ENCODE data around the gene MRRF. TPM values are rescaled to one million over a fixed set of nuclear protein-coding genes. Genes with fewer than 3 reads are reported as not detected.

MRRF gene
- total and polyA plus RNA-seq, 4 experiments from 2014 or later, result 15.6 to 27.3 (median 22.5) TPM

DNA sequence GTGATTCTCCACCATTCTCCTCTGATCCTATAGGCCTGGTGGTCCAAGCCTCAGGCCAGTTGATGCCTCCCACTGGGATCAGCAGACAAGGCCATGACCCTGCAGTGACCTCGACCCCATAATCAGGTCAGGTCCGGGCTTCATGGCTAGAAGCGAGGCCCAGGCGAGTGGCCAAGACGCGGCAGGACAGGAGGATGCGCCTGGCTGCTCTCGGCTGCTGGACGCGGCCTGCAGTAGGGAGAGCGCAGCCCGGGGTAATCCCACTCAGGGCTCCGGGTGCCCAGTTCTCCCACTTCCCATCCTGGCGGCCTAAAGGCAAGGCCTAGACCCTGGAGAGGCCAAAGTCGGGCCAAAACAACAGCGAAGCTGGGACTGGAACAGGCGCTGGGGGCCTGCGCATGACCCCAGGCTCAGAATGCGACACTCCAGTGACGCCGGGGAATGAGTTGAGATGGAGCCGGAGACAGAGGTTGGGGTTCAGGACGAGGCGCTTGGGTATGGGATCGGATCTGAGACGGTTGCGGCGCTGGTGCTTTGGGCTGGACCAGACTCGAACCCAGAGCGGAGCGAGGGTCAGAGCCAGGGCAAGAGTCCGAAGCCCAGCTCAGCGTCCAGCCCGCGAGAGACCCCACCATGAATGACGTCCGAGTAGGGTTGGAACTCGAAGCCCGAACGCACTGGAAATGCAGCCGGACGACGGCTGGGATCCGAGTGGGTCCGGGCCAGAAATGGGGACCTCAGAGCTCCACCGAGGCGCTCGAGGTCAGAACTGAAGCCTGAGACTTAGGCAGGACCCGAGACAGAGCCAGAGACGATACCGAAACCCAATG, 39.2 kb upstream of the MRRF start:
- H3K4me3 Mint-ChIP-seq, result peak overlapping the region in 2 of 8 donors; percentile 29 to 65
- ChIA-PET CTCF (ENCODE audit: partially characterized antibody) (no interaction called here), POLR2A (ENCODE audit: partially characterized antibody) (no interaction called here)
- H3K4me1 Mint-ChIP-seq, result peaks cover under 1 to 22% (median 7%) of the 10 kb centered on the region in 4 donors
- Histone ChIP-seq H3K27ac (ENCODE audit: low read depth, low read length) (no peak overlapping the region), H3K9me3 (ENCODE audit: control insufficient read depth in 1 of 2, low read length in 2 of 2) (no peaks in the 10 kb centered on the region), H3K4me1 (ENCODE audit: insufficient read depth, low read length) (no peaks in the 10 kb centered on the region), H3K4me3 (ENCODE audit: low read length in 2 of 2) (no peak overlapping the region), H3K27me3 (ENCODE audit: insufficient read depth, low read length) (peaks cover 17% of the 10 kb centered on the region), H3K36me3 (ENCODE audit: insufficient read depth, low read length) (no peaks in the 10 kb centered on the region)
- H3K9me3 Mint-ChIP-seq, result no peaks in the 10 kb centered on the region
- no peak overlapping the region for H3K27ac Mint-ChIP-seq
- H3K27me3 Mint-ChIP-seq, result peaks cover 47 to 54% of the 10 kb centered on the region in 2 donors
- intact Hi-C loops (cut with micrococcal nuclease), result no loop called here
- DNase-seq, result no peak
- H3K36me3 Mint-ChIP-seq, result no peaks in the 10 kb centered on the region

DNA sequence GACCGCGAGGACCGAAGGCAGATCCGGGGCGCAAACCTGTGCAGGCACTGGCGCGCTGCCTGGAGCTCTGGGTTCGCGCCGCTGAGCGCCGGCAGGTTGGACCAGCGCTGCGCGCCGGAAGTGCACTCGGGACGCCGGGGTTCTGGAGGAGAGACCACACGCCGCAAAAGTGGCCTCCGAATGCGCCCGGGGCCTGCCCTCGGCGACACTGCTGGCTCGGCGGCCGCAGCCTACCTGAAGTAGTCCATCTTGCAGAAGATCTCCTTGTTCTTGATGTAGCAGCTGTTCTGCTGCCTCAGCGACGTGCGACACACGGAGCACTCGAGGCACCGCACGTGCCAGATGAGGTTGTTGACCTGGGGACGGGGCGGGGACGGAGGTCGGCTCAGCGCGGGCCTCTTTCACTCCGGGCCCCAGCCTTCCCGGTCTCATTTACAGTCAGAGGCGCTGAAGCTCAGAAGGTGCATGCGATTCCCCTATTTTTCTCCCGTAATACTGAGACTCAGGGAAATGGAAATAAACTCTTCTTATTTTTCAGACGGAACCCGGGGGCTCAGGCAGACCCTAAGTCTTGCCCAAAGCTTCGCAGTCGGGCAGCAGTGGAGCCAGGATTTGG, 38.4 kb upstream of the MRRF start:
- ChIA-PET POLR2A (ENCODE audit: partially characterized antibody) (no interaction called here), CTCF (ENCODE audit: partially characterized antibody) (no interaction called here)
- Histone ChIP-seq H3K4me3 (ENCODE audit: low read length in 2 of 2) (no peak overlapping the region), H3K9me3 (ENCODE audit: control insufficient read depth in 1 of 2, low read length in 2 of 2) (no peaks in the 10 kb centered on the region), H3K4me1 (ENCODE audit: insufficient read depth, low read length) (no peaks in the 10 kb centered on the region), H3K27ac (ENCODE audit: low read depth, low read length) (no peak overlapping the region), H3K36me3 (ENCODE audit: insufficient read depth, low read length) (no peaks in the 10 kb centered on the region), H3K27me3 (ENCODE audit: insufficient read depth, low read length) (peaks cover 12% of the 10 kb centered on the region)
- intact Hi-C loops (cut with micrococcal nuclease), result no loop called here
- peaks cover 0 to 18% (median 6%) of the 10 kb centered on the region in 4 donors for H3K4me1 Mint-ChIP-seq
- no peaks in the 10 kb centered on the region for H3K9me3 Mint-ChIP-seq
- peaks cover 43 to 48% of the 10 kb centered on the region in 2 donors for H3K27me3 Mint-ChIP-seq
- H3K27ac Mint-ChIP-seq, result no peak overlapping the region
- H3K36me3 Mint-ChIP-seq, result no peaks in the 10 kb centered on the region
- peak overlapping the region in 2 of 8 donors; percentile 12 to 18 for H3K4me3 Mint-ChIP-seq
- DNase-seq, result no peak

DNA sequence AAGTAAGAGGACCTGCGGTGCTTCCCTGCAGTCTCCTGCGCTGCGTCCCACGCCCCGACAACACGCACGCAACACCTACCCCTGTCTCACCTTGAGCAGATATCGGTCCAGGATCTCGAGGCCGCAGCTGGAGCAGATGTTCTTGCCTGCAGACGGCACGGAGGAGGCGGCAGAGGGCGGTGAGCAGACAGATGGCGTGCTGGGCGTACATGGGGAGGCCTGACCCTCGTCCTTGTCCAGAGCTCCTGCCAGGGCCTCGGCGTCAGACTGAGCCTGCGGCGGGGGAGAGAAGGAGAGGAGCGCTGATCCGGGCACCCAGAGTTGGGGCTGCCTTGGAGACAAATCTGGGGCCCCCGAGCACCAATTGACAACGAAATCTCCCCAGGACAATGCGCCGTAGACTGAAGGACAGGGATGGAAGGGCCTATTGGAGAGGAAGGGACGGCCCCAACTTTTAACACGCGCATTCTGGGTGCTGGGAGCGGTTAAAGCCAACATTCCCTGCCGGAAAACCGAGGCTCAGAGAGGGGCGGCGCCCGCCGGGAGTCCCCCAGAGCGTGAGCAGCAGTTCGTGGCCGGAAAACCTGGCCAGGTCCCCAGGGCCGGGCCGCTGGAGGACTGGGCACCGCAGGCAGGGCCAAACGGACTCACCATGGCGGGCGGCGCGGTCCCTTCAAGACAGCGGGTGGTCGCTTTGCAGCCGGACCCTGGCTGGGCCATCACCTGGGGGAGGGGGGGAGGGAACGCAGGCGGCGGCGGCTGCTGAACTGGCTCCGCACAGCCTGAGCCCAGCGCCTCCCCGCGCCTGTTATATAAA, 37.7 kb upstream of the MRRF start:
- Mint-ChIP-seq H3K4me3 (peak overlapping the region in 5 of 8 donors; percentile 12 to 52 (median 18)), H3K4me1 (peaks cover 0 to 18% (median 6%) of the 10 kb centered on the region in 4 donors), H3K36me3 (no peaks in the 10 kb centered on the region), H3K27ac (no peak overlapping the region), H3K9me3 (no peaks in the 10 kb centered on the region), H3K27me3 (peaks cover 39 to 41% of the 10 kb centered on the region in 2 donors)
- intact Hi-C loops (cut with micrococcal nuclease), result no loop called here
- H3K36me3 ChIP-seq (ENCODE audit: insufficient read depth, low read length), result no peaks in the 10 kb centered on the region
- H3K27me3 ChIP-seq (ENCODE audit: insufficient read depth, low read length), result peaks cover 9% of the 10 kb centered on the region
- CTCF ChIA-PET (ENCODE audit: partially characterized antibody), result no interaction called here
- POLR2A ChIA-PET (ENCODE audit: partially characterized antibody), result no interaction called here
- no peaks in the 10 kb centered on the region for H3K9me3 ChIP-seq (ENCODE audit: control insufficient read depth in 1 of 2, low read length in 2 of 2)
- H3K27ac ChIP-seq (ENCODE audit: low read depth, low read length), result no peak overlapping the region
- DNase-seq, result no peak
- H3K4me3 ChIP-seq (ENCODE audit: low read length in 2 of 2), result no peak overlapping the region
- H3K4me1 ChIP-seq (ENCODE audit: insufficient read depth, low read length), result no peaks in the 10 kb centered on the region

DNA sequence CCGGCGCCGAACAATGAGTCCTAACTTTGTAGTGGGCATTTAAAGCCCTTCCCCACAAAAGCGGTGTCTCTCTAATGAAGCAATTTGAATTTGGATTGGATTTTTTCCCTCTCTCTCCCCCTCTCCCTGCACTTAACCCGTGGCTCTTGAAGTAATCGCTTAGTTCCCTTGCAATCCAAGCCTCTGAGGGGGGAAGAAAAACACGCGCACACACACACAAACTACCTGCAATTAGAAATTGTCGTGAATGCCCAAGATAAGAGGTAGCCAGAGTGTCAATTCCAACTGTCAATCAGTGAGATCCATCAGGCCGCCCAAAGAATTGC, 37.1 kb upstream of the MRRF start:
- Mint-ChIP-seq H3K27me3 (peaks cover 33 to 36% of the 10 kb centered on the region in 2 donors), H3K4me3 (peak overlapping the region in 5 of 8 donors; percentile 36 to 59 (median 50))

DNA sequence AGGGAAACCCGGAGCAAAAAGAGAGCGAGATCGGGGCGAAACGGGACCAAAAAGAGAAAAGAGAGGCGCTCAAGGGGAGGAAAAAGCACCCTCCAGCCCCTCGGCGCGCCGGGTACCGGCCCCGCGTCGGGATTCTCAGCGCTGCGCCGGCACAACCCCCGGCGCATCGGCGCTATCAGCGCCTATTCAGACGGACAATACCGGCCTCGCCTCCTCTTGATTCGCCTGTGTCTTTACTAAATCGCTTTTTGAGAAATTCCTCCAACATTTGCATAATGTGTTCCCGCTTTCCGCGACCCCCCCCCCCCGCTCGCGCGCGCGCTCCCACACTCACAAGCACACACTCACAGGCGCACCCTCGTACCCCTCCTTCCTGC, 36.5 kb upstream of the MRRF start:
- Mint-ChIP-seq H3K9me3 (no peaks in the 10 kb centered on the region), H3K27me3 (peaks cover 29 to 32% of the 10 kb centered on the region in 2 donors), H3K36me3 (no peaks in the 10 kb centered on the region), H3K4me1 (peaks cover 0 to 13% (median 3%) of the 10 kb centered on the region in 4 donors), H3K27ac (no peak overlapping the region), H3K4me3 (peak overlapping the region in 5 of 8 donors; percentile 34 to 65 (median 55))
- Histone ChIP-seq H3K4me1 (ENCODE audit: insufficient read depth, low read length) (no peaks in the 10 kb centered on the region), H3K27me3 (ENCODE audit: insufficient read depth, low read length) (peaks cover 8% of the 10 kb centered on the region), H3K27ac (ENCODE audit: low read depth, low read length) (no peak overlapping the region), H3K9me3 (ENCODE audit: control insufficient read depth in 1 of 2, low read length in 2 of 2) (no peaks in the 10 kb centered on the region), H3K4me3 (ENCODE audit: low read length in 2 of 2) (no peak overlapping the region), H3K36me3 (ENCODE audit: insufficient read depth, low read length) (no peaks in the 10 kb centered on the region)
- CTCF ChIA-PET (ENCODE audit: partially characterized antibody), result no interaction called here
- POLR2A ChIA-PET (ENCODE audit: partially characterized antibody), result no interaction called here
- no peak for DNase-seq
- intact Hi-C loops (cut with micrococcal nuclease), result no loop called here

More for the DNA sequence above, 37.1 kb upstream of the MRRF start:
- Histone ChIP-seq H3K4me3 (ENCODE audit: low read length in 2 of 2) (no peak overlapping the region), H3K27me3 (ENCODE audit: insufficient read depth, low read length) (peaks cover 8% of the 10 kb centered on the region), H3K27ac (ENCODE audit: low read depth, low read length) (no peak overlapping the region), H3K4me1 (ENCODE audit: insufficient read depth, low read length) (no peaks in the 10 kb centered on the region), H3K9me3 (ENCODE audit: control insufficient read depth in 1 of 2, low read length in 2 of 2) (no peaks in the 10 kb centered on the region), H3K36me3 (ENCODE audit: insufficient read depth, low read length) (no peaks in the 10 kb centered on the region)
- POLR2A ChIA-PET (ENCODE audit: partially characterized antibody), result no interaction called here
- intact Hi-C loops (cut with micrococcal nuclease), result no loop called here
- Mint-ChIP-seq H3K4me1 (peaks cover 0 to 18% (median 6%) of the 10 kb centered on the region in 4 donors), H3K36me3 (no peaks in the 10 kb centered on the region), H3K27ac (no peak overlapping the region), H3K9me3 (no peaks in the 10 kb centered on the region)
- CTCF ChIA-PET (ENCODE audit: partially characterized antibody), result no interaction called here
- no peak for DNase-seq

DNA sequence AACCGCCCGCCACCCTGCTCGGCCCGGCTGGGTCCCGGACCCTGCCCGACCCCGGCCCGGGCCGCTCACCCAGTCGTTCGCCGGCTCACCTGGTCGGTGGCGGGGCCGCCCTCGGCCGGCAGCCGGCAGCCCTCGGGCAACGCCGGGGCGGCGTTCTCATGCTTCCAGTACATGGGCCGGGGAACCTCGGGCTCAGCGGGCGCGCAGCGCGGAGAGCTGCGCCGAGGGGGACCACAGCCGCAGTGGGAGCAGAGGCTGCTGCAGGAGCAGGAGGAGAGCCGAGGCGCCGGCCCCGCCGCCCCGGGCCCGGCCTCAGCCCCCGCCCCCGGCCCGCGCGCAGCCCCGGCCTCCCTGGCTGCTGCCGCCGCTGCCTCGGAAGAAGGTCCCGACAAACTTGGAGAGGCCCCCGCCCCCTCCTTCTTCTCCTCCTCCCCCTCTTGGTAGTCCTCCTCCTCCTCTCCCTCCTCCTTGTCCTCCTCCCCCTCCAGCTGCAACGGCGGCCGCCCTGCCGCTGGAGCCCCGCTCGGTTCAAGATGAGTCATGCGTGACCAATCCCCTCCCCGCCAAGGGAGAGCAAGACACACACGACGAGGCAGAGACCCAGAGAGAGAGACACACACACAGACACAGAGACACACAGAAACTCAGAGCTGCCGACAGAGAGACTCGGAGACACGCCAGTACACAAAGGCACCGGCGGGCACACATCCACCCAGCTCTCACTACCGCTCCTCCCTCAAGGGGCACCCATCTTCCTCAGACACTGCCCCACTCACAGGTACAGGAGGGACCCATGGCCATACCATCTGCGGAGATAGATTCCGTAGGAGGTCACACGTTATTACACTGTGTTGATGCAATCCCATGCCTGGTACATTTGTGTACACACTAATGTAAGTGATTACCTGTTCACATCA, 35.9 kb upstream of the MRRF start, which contains the start of gene LHX6:
LHX6 (minus strand) TSS at position 390 of the 917 bp plus-strand sequence; CDS start at position 173, 217 bp downstream.
- CTCF ChIA-PET (ENCODE audit: partially characterized antibody), result no interaction called here
- Mint-ChIP-seq H3K36me3 (no peaks in the 10 kb centered on the region), H3K27me3 (peaks cover 26 to 27% of the 10 kb centered on the region in 2 donors), H3K9me3 (no peaks in the 10 kb centered on the region), H3K4me1 (peaks cover 0 to 13% (median 3%) of the 10 kb centered on the region in 4 donors), H3K4me3 (peak within 1 kb of the TSS in 5 of 8 donors; percentile 34 to 65 (median 55)), H3K27ac (no peak within 1 kb of the TSS)
- no peak for DNase-seq
- POLR2A ChIA-PET (ENCODE audit: partially characterized antibody), result no interaction called here
- Histone ChIP-seq H3K27me3 (ENCODE audit: insufficient read depth, low read length) (peaks cover 8% of the 10 kb centered on the region), H3K36me3 (ENCODE audit: insufficient read depth, low read length) (no peaks in the 10 kb centered on the region), H3K4me3 (ENCODE audit: low read length in 2 of 2) (no peak within 1 kb of the TSS), H3K4me1 (ENCODE audit: insufficient read depth, low read length) (no peaks in the 10 kb centered on the region), H3K27ac (ENCODE audit: low read depth, low read length) (no peak within 1 kb of the TSS), H3K9me3 (ENCODE audit: control insufficient read depth in 1 of 2, low read length in 2 of 2) (no peaks in the 10 kb centered on the region)
- intact Hi-C loops (cut with micrococcal nuclease), result no loop called here

Measured in CD4-positive, alpha-beta memory T cell (primary cell).